Mesodermal cell (in vitro differentiated cells): ENCODE results near the gene ETNK1.

Experiments used
- H3K27ac ChIP-seq: 2 replicates; pipeline ENCODE4 v1.7.0; 2013; ENCODE audit warnings: mild to moderate bottlenecking, low read depth, low read length, moderate library complexity; ENCODE audit not compliant: severe bottlenecking
- H3K36me3 ChIP-seq: 2 replicates; pipeline ENCODE4 v1.7.1; 2013; ENCODE audit warnings: mild to moderate bottlenecking, low read length, moderate library complexity; ENCODE audit not compliant: control insufficient read depth, insufficient read depth
- H3K4me1 ChIP-seq: one replicate; pipeline ENCODE4 v1.7.1; 2013; ENCODE audit warnings: mild to moderate bottlenecking, low read length; ENCODE audit not compliant: insufficient read depth, control insufficient read depth, poor library complexity, severe bottlenecking
- H3K4me3 ChIP-seq: 2 replicates; pipeline ENCODE4 v1.7.0; 2013; ENCODE audit warnings: low read length, control low read depth, mild to moderate bottlenecking; ENCODE audit not compliant: insufficient read depth, poor library complexity, severe bottlenecking; ENCODE audit errors: extremely low read depth
- H3K9me3 ChIP-seq: 2 replicates; pipeline ENCODE4 v1.7.1; 2013; ENCODE audit warnings: mild to moderate bottlenecking, low read length, moderate library complexity; ENCODE audit not compliant: control insufficient read depth
- WGBS, 2 experiments: methylation state at CpG; one replicate each; pipeline ENCODE4 v1.1.5; 2013; ENCODE audit warnings: missing lambda C conversion rate in 2 of 2; ENCODE audit not compliant: insufficient coverage in 2 of 2; 5-methylcytosine and 5-hydroxymethylcytosine counted together

Gene ETNK1

DNA sequence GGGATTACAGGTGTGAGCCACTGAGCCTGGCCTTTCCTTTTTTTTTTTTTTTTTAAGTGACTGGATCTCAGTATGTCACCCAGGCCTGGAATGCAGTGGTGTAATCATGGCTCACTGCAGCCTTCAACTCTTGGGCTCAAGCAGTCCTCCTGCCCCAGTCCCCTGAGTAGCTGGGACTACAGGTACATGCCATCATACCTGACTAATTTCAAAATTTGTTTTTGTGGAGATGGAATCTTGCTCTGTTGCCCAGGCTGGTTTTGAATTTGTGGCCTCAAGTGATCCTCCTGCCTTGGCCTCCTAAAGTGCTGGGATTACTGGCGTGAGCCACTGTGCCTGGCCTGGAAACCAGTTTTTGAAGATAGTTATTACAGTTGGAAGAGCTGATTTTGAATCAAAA lies 37.4 kb downstream of the ETNK1 start:
- H3K36me3 ChIP-seq: peaks cover 6% of the 10 kb centered on the region
- no peaks in the 10 kb centered on the region for H3K9me3 ChIP-seq
- no peak overlapping the region for H3K4me3 ChIP-seq
- peaks cover 4% of the 10 kb centered on the region for H3K4me1 ChIP-seq
- no peak overlapping the region for H3K27ac ChIP-seq
- no CpG with 5 or more reads among the region's 1 CpG for WGBS, 2 experiments

DNA sequence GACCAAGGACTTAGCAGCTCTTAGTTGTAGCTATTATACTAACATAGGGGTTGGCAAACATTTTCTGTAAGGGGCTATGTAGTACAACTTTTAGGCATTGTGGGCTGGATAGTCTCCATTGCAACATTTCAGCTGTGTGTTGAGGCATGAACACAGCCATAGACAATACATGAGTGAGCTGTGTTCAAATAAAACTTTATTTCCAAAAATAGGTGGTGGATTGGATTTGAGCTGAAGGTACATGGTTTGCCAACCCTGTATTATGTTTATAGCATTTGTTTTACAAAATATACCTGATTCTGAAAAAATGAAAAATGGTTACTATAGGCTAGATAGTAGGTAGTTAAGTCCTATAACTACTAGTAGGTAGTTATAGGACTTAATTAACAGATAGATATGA lies 40.5 kb downstream of the ETNK1 start:
- H3K4me3 ChIP-seq: no peak overlapping the region
- H3K36me3 ChIP-seq: peaks cover 4% of the 10 kb centered on the region
- H3K27ac ChIP-seq: no peak overlapping the region
- H3K9me3 ChIP-seq: no peaks in the 10 kb centered on the region
- no peaks in the 10 kb centered on the region for H3K4me1 ChIP-seq

DNA sequence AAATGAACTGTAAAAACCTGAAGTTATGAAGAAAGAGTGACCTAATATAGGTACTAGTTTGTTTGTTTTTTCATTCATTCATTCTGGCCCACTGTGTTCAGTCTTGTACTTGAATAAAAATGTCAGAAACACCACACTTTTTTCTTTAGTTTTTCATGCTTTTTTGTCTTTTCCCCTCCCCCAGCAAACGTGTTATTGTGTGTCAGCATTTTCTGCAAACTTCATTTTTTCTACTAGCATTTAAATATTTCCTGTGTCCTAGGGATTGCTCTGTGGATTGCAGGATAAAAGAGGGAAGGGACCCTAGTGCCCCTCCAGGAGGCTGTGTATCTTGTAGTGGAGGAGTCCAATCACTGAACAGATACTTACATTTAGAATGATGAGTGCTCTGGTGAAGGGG lies 42.2 kb downstream of the ETNK1 start:
- Histone ChIP-seq H3K36me3 (peaks cover 9% of the 10 kb centered on the region), H3K4me1 (no peaks in the 10 kb centered on the region), H3K9me3 (no peaks in the 10 kb centered on the region), H3K4me3 (no peak overlapping the region), H3K27ac (no peak overlapping the region)
- no CpG with 5 or more reads among the region's 1 CpG for WGBS, 2 experiments

DNA sequence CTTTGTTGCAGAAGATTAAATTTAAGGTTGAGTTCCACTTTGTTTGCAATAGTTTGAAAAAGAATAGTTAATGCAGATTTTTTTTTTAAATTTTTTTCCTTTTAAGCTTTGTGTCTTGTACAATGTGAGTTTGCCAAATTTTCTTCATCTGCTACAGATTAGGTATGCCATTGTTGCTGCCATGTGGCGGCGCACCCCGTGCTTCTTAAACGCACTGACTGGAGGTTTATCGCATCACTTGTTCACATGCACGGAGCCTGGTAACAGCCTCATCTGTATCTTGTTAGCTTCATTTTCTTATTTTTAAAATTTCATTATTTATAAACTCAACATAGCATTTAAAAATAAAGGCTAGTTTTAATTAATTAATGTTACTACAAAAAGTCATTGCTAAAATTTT lies 43.5 kb downstream of the ETNK1 start:
- Histone ChIP-seq H3K4me1 (peaks cover 7% of the 10 kb centered on the region), H3K27ac (no peak overlapping the region), H3K4me3 (no peak overlapping the region), H3K36me3 (peaks cover 9% of the 10 kb centered on the region), H3K9me3 (no peaks in the 10 kb centered on the region)
- WGBS, 2 experiments: 82 to 94% methylated on average over 4 to 5 of the region's 6 CpGs

DNA sequence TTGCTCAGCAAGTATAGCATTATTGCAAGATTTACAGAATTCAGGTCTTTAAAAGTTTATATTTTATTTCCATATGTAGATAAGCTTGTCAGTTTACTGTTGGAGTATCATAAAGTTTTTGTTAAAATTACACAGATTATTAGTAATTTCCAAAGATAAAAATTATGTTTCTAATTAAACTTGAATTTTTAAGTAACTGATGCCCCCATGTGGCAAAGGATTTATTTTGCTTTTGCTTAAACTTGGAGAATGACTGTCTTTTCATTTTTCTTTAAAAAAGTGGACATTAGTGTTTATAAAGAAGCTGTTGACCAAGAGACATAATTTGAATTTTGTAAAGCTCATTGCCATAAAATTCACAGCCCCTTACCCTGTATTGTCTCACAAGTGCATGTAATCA lies 45.8 kb downstream of the ETNK1 start:
- Histone ChIP-seq H3K4me3 (no peak overlapping the region), H3K4me1 (peaks cover 7% of the 10 kb centered on the region), H3K9me3 (no peaks in the 10 kb centered on the region), H3K27ac (no peak overlapping the region), H3K36me3 (peaks cover 25% of the 10 kb centered on the region)

DNA sequence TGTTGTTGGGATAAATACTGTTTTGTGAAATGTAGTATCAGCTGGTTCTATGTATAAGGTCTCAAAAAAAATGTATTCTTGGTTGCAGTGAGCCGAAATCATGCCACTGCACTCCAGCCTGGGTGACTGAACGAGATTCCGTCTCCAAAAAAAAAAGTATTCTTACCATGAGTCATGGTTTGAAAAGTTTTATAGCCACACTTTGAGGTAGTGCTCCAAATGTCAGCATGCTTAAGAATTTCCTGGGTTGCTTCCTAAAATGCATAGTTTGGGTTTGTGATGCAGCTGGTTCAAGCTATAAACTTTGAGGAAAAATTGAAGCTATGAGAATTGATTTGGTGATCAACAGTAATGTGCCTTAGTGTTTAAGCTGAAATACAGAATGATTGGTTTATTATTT lies 48.0 kb downstream of the ETNK1 start:
- Histone ChIP-seq H3K4me3 (no peak overlapping the region), H3K36me3 (peaks cover 35% of the 10 kb centered on the region), H3K9me3 (no peaks in the 10 kb centered on the region), H3K27ac (no peak overlapping the region), H3K4me1 (peaks cover 7% of the 10 kb centered on the region)
- 80 to 95% methylated on average over 1 to 3 of the region's 3 CpGs for WGBS, 2 experiments

DNA sequence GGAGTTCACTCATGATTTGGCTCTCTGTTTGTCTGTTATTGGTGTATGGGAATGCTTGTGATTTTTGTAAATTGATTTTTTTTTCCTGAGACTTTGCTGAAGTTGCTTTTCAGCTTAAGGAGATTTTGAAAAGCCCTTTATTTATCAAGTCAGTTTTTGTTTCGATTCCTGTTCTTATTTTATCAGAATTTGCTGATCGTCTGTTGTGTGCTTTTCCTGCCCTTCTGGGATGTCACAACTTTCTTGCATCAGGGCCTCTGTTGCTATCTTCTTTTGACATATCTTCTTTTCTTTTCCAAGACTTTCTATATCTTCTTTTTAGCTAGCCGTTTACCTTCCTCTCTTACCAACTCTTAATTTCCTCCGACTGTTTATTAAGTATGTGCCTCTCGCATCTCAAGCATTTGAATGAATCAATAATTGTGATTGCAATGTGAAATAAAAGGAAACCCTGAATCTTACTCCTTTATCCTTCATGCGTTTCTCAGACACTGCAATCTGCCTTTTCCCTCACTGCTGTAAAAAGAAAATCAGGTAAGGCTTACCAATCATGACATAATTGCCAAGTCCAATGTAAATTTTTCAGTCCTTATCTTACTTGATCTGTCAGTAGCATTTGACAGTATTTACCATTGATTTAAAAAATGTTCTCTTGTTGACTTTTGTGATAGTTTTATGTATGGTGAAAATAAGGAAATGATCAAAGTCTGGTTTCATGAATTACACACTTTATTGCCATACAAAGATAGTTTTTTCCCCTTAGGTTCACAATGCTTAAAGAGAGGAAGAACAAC lies 53.0 kb downstream of the ETNK1 start:
- no peak overlapping the region for H3K27ac ChIP-seq
- H3K4me1 ChIP-seq: peaks cover 2% of the 10 kb centered on the region
- 94 to 100% methylated on average over 2 to 3 of the region's 6 CpGs for WGBS, 2 experiments
- no peak overlapping the region for H3K4me3 ChIP-seq
- no peaks in the 10 kb centered on the region for H3K9me3 ChIP-seq
- H3K36me3 ChIP-seq: peaks cover 60% of the 10 kb centered on the region

DNA sequence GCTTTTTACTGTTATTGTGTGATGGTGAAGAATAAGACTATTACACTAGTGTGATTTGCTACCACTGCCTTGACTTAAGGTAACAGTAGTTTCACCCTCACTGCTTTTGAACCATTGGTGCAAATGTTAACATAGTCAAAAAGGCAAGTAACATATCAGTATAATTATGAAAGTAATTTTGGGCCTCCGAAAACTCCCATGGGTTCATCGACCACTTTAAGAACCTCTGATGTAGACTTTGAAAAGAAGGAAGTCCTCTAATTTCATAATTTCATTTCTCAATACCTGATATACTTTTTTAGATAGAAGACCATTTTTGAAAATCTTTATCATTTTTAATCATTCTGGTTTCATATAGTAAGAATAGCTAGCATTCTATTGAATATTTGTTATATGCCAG lies 57.7 kb downstream of the ETNK1 start:
- Histone ChIP-seq H3K4me1 (no peaks in the 10 kb centered on the region), H3K4me3 (no peak overlapping the region), H3K27ac (no peak overlapping the region), H3K36me3 (peaks cover 33% of the 10 kb centered on the region), H3K9me3 (no peaks in the 10 kb centered on the region)
- WGBS, 2 experiments: no CpG with 5 or more reads among the region's 2 CpGs

DNA sequence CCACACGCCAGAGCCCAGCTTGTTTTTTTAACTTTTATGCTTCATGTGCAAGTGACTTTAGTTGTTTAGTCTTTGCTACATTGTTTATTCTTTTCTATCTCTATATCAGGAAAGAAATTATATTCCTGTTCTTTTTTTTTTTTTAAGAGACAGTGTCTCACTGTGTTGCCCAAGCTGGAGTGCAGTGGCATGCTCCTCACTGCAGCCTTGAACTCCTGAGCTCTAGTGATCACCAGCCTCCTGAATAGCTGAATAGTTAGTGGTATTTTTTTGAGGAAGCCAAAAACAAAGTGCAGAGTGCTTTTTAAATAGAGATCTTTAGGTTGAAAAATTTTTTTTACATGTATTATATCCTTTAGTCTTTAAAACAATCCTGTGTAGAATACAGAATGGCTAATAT lies 58.2 kb downstream of the ETNK1 start:
- Histone ChIP-seq H3K27ac (no peak overlapping the region), H3K36me3 (peaks cover 28% of the 10 kb centered on the region), H3K9me3 (no peaks in the 10 kb centered on the region), H3K4me1 (no peaks in the 10 kb centered on the region), H3K4me3 (no peak overlapping the region)
- no CpG with 5 or more reads among the region's 1 CpG for WGBS, 2 experiments

DNA sequence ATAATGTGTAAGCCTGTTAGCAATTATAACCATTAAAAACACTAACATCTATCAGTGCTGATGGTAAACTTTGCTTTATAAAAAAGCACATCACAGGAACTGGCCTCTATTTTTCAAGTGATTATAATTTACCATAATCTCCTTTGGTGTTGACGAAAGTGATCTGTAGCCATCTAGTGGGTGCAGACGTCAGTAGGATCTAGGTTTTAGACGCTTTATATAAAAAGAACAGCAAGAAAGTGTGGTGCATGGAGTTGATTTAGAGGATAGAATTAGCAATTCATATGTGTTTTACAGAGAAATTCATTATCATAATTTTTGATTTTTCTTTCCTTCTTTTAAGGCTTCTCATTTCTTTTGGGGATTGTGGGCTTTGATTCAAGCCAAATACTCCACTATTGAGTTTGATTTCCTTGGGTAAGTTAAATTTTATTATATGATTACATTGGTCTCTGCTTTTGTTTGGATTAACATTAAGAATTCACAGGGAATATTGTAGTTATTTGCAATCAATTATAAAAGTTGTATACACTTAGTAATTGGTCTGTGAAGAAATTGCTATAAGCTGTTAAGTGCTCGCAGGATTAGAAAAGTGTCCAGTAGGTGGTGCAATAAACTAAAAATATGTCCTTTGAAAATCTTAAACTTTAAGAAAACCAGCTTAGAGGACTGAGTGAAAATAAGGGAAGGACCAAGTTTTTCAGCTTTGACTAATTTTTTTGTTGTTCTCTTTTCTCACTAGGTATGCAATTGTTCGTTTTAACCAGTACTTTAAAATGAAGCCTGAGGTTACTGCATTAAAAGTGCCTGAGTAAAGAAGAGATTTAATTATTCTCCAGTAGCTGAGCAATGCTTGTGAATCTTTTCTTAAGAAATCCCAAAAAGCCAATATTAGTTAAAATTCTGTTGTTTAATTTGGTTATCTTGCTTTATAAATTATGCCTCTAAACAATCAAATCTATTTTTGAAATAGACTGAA lies 59.5 kb downstream of the ETNK1 start:
- H3K36me3 ChIP-seq: peaks cover 17% of the 10 kb centered on the region
- no peak overlapping the region for H3K27ac ChIP-seq
- H3K4me3 ChIP-seq: no peak overlapping the region
- H3K4me1 ChIP-seq: no peaks in the 10 kb centered on the region
- H3K9me3 ChIP-seq: no peaks in the 10 kb centered on the region
- WGBS, 2 experiments: 94% methylated on average over 3 of the region's 5 CpGs; no CpG with 5 or more reads in 1 of the 2 experiments

DNA sequence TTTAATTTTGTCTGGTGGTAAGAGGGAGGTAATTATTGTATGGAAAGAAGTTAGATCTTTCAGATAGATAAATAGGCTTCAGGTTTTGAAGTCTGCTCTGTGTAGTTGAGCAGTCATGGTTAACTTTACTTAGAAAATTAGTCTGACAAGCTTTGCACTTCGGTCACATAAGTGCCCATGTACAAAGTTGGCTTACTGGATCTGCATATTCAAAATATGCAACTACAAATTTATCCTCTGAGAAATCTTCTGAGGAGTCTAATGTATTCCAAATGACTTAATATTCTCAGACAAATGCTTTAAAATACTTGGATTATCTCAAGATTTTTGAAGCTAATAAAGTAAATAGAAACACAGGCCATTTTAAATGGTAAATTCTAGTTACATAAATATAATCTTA lies 61.2 kb downstream of the ETNK1 start:
- Histone ChIP-seq H3K4me3 (no peak overlapping the region), H3K4me1 (no peaks in the 10 kb centered on the region), H3K27ac (no peak overlapping the region), H3K9me3 (no peaks in the 10 kb centered on the region), H3K36me3 (peaks cover 4% of the 10 kb centered on the region)
- 75% methylated on average over 1 of the region's 1 CpG; no CpG with 5 or more reads in 1 of the 2 experiments for WGBS, 2 experiments
